Stimulated activated CD4-positive, alpha-beta T cell treated with anti-CD3 and anti-CD28 coated beads, Interleukin-1b, Interleukin-23, amount 100 ng/mL, for 24 hours (primary cell): ENCODE results near the gene CLSTN2.

Experiments
- DNase-seq, 4 experiments: peaks; one replicate each; pipeline ENCODE4 v3.0.0-alpha.2; 2020; ENCODE audit warnings: low read depth in 4 of 4, low spot score in 1 of 4

The CLSTN2 gene

DNA sequence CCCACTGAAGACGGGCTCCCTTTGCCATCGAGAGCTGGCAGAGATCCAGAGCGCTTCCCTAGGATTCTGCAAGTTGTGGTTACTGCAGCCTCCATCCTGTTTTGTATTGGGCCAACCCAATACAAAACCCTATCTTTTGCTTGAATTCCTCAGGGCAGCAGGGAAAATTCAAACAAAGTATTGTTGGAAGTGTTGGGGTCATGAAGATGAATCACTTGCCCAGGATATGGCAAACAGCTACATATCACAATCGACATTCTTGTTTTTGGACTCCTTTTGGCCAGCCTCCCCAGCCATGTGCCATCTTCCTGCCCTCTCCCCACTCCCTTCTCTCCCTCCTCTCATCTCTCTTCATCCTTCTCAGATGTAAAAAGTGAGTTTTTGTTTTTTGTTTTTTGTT, 642.9 kb downstream of the CLSTN2 start:
- DNase-seq: no peak

DNA sequence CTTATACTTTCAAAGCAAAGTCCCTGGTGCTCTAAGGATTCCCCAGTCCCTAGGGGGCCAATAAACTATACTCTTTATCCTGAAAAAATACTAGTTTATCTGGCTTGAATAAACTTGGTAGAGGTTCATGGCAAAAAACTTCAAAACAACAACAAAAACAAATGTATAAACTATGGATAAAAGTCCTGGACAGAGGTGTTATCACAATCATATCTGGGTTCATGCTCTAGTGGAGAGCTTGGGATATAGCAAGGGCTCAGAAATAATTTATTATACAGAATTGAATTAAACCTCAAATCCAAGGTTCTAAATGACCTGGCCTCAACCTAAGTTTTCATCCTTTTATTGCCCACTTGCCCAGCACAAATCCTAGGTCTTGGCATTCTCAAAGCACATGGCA, 644.3 kb downstream of the CLSTN2 start:
- no peak for DNase-seq

DNA sequence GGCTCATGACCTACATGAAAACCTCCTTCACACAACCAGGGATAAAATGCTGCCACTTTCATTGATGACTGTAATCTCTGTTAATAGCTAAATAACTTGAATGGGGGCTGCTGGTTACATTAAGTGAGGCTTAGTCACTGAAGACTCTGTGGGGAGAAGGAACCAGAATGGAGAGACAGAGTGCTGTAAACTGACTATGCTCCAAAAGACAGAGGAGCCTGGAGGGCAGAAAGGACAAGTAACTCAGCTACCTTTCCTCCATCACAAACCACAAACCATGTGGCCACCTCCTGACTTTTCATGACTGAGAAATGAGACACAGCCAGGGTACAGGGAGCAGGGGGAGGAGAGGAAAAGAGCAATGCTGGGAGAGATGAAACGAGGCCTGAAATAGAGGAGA, 645.8 kb downstream of the CLSTN2 start:
- no peak for DNase-seq

DNA sequence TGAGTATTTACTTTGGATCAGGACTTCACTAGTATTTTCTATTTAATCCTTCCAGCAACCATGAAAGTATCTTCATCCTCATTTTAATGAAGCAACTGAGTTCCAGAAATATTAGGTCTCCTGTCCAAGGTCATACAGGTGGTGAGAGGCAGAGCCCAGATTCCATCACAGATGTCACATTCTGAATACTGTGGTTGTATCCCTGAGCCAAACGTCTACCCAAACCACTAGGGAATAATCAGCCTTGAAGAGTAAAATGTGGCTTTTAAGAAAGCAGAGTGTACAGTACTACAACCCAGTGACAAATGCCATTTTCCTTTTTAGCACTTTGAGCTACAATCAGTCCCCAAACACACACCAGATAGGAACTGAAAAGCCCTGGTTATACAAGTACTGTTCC, 649.6 kb downstream of the CLSTN2 start:
- DNase-seq: no peak

DNA sequence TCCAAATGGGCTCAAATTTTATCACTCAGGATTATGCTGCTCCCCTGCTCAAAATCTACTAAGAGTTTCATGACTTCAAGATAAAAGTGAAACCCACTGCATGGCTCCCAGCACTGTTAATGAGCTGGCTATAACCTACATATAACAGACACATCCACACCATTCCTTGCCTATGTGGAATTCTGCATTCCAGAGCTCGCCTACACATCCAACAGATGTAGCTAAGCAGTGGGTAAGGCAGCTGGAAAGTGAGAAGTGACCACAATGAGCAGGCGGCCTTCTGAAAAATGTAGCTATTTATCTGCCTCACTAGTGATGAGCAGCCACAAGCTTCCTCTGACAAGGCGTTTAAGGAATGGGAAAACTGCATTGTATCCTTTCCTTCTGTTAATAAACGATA, 650.8 kb downstream of the CLSTN2 start:
- no peak for DNase-seq

DNA sequence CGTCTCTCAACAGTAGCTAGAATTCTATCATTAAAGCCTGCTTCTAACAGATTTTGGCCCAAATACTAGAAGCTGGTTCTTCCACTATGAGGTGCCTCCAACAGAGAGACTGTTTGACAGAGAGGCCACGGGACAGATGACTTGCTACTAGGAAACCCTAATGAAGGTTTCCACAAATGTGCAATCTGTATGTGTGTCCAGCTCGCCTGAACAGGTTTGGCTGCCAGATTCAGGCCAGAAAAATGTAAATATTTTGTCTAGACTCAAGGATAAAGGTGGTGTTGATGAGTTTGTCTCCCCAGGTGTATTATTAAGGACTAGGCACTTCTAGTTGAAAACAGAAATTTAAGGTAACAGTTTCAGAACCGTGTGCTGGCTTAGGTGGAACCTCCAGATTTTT, 651.3 kb downstream of the CLSTN2 start:
- DNase-seq: no peak

DNA sequence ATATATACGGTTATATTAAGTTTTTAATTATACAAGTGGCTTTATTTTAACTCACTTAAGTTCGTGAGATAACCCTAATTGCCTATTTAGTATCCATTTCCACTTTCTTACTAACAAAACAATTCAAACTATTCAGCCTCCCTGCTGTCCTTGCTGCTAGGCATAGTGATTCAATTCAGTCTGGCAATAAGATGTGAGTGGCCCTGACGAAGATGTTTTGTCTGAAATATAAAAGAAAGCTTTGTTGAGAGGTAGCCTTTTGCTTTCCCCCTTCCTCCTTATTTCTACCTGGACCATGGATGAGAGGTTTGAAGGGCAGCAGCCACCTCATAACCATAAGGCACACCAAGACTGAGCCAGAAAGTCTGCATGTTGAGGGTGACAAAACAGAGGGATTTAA, 653.6 kb downstream of the CLSTN2 start:
- no peak for DNase-seq

DNA sequence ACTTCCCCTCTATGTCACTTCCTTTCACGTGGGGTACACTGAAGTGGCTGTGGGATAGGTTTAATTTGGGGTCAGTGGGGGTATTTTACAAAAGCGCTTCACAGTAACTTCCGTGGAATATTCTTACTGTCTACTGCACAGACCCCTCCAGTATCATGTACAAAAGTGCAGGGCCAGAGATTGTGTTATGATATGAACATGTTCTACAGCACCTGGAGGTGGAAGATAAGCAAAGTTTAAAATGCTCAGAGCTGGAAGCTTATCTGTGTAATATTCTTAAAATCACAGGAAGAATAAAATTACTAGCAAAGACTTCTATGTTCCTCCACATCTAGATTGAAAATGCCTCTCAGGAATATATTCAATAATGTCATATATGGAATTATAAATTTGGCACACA, 658.8 kb downstream of the CLSTN2 start:
- no peak for DNase-seq

DNA sequence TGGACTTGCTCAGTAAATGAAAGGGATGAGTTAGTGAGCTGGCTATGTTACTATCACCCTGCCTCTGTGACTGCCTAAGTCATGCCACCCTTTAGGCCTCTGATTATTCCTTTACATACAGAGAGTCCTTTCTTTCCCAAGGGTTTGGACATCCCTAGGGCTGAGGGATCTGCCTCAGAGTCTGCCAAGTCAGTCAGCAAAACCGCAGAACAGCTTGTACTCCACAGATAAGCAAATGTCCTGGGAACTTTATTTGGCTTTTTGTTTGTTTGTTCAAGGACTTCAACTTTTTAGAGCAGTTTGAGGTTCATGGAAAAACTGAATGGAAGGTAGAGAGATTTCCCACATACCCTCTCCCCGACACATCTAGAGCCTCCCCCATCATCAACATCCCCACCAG, 660.3 kb downstream of the CLSTN2 start:
- no peak for DNase-seq

DNA sequence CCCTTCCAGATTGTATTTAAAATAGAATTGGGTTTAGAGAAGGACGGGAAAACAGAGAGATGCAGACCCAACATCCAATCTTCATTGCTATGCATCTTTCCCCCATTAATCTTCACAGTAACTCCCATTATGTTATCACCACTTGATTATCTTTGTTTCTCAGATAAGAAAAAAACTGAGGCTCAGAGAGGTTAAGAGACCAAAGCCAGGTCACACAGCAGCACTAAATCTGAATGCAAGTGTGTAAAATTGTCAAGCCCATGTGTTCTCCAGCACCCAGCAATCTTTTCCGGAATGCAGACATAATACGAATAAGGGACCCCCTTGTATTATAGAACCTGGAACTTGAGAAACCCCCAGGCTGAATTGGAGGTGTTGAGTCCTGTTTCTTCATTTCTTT, 662.4 kb downstream of the CLSTN2 start:
- no peak for DNase-seq

DNA sequence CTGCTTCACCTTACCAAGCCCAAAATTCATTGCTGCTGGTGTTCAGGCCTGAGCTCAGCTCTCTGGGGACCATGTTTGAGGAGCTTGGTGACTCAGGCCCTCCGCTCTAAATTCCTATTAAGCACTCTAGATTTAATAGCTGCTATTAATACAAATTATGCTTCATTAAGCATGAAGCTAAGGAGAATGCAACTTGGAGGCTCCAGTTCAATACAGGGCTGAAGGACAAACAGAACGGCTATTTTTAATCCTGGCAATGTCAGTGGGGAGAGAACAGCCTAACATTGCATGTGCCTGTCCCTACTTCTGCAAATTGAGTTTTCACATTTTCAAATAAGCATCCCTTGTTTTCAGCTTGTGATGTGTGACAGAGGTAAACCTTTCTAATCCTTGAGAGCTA, 662.8 kb downstream of the CLSTN2 start:
- no peak for DNase-seq

DNA sequence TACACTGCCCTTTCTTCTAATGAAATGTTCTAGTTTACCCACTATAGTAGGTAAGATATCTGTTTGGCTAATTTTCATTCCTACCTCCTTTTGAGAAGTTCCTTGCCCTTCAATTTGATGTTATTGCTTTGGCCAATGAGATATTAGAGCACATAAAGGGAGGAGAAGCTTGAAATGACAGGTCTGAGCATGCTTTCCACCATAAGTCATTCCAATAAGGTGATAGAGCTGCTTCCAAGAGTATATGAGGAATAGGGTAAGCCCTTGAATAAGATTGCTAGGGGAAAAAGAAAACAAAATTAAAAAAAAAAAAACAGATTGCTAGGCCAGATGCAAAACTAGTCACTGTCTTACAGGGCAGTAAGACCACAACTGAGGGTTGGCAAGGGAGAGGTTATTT, 664.0 kb downstream of the CLSTN2 start:
- no peak for DNase-seq

DNA sequence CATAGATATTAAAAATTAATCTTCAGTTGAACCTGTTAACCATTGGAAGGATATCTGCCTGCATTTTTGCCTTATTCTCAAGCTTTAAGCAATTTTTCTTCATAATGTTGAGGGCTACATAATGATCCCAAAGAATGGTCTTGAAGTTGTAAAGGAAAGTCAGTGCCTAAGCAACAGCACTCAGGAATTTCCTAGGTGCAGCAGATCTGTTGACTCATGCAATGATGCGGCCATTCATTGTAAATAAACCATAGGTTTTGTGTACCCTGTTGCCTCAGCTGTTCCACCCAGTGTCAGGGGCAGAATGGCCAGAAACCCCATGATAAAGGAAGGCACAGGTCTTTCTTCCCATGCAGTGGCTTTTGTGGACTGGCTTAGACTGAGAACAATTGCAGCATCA, 664.5 kb downstream of the CLSTN2 start:
- DNase-seq: no peak

DNA sequence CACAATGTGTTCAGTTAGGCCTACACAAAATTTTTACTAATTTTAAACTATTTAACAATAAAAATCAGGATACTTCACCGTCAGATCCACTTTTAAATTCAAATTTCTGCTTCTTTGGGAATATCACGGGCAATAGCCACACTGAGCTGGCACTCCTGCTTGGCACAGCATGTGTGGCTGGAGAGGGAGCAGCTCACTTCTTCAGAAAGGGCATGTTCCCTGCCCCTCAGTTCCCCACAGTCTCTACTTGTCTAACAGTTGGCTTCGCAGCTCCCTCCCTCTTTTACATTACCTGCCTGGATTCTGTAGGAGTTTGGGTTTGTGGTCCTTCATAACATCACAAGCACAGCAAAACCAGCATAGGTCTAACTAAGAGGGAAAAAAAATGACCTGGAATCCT, 666.9 kb downstream of the CLSTN2 start:
- no peak for DNase-seq

DNA sequence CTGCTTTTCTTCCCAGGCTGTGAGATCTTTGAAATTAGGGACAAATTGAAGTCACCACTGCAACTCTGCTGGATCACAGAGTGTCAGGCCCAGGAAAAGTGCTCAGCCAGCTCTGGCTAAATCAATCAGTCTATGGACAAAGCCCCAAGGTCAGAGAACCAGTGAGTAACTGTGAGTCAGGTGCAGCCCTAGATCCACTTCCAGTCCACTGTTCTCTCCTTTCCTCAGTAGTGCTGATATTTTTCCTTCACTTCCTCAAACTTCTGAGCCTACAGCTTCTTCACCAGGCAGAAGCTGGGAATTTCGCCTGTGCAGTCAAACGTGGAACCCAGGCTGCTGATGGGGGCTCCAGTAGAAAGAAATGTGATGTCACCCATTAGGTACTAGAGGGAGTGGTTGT, 667.8 kb downstream of the CLSTN2 start:
- DNase-seq: no peak

DNA sequence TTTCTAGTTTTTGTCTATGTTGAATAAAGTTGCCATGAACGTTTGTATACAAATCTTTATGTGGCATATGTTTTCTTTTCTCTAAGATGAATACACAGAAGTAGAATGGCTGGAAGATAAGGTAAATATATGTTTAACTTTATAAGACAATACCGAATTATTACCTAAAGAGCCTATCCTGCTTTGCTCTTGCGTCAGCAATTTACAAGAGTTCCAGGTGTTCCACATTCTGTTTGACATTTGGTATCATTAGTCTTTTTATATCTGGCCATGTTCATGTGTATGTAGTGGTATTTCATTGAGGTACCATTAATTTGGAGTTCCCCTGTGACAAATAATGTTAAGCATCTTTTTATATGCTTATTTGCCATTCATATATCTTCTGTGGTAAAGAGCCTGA, 668.8 kb downstream of the CLSTN2 start:
- DNase-seq: no peak

DNA sequence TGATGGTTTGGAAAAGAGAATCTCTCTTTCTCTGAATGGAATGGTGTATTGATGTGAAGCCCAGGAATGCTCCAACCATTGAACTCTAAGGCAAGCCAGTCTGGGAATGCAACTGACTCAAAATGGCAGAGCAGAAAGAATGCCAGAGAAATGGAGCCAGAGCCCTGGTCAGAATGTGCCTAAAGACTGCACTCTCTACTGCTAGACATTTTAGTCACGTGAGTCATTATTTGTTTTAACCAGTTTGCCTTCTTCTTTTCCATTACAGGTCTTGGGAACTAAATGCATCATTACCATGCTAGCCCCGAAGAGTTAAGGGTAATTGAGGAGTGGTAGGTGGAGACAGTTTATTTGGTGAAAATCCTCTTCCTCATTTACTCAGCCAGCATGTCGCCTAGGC, 675.6 kb downstream of the CLSTN2 start:
- DNase-seq: no peak

DNA sequence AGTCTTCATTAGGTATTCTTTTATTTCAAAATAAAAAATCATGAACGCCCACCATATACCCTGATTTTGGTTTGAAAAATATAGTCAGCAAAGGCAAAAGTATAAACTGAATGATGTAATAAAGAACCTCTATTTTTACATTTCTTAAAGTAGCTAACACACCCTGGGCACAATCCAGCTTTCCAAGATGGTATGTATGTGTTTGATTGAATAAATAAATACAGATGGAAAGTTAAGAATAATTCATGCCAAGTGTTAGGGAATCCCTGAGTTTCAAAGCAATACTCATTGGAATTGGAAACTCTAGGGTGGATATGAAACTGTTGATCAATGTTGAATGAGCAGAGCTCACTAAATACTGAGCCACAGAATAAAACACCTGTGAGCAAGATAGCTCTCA, 679.0 kb downstream of the CLSTN2 start:
- DNase-seq: no peak

DNA sequence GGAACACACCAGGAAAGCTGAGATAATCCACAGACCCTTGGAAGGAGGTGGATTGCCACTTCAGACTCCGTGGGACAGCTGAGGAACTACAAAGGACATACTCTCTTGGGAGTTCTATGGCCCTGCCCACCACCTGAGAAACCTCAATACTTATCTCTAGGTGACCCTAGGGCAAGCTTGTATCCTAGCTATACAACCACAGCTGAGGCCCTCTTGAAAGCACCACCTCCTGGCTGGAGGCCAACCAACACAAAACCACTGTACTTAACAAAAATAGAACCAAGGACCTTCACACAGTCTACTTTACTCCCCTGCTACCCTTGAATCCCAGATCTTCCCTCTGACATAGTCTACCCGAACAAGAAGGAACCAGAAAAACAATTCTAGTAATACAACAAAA, 682.1 kb downstream of the CLSTN2 start:
- DNase-seq: no peak

DNA sequence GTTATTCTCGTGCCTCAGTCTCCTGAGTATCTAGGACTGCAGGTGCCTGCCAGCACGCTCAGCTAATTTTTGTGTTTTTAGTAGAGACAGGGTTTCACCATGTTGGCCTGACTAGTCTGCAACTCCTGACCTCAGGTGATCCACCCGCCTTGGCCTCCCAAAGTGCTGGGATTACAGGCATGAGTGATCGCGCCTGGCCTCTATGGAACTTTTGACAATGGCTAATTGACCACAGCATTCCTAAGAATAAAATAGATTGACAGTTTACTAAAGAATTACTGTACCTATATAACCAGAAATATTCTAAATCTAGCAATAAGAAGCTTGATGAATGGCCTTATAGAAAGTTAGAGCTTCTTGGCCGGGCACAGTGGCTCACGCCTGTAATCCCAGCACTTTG, 691.9 kb downstream of the CLSTN2 start:
- DNase-seq: no peak
